Tibial artery (tissue), 4 donors: ENCODE results near the gene NUP210L.

Source experiments
- DNase-seq, 2 donors: peaks; one replicate each; pipeline ENCODE4 v3.0.0-alpha.2; 2019
- H3K27ac ChIP-seq, 2 donors: fragments of 200-600 bp; sonication (generic) in 1 of 2; 1 replicate in 1 of 2; 2 replicates in 1 of 2; pipeline ENCODE4 v1.5.1; 2018 to 2019; ENCODE audit warnings: mild to moderate bottlenecking in 1 of 2
- H3K27me3 ChIP-seq, 2 donors: fragments of 200-600 bp; sonication (generic) in 1 of 2; one replicate each; pipeline versions ENCODE4 v1.5.1 to v1.6.0; 2016 to 2019
- H3K36me3 ChIP-seq, 3 donors: fragments of 200-600 bp; sonication (generic) in 2 of 3; one replicate each; pipeline ENCODE4 v1.5.1; 2016 to 2019; ENCODE audit warnings: mild to moderate bottlenecking in 2 of 3
- H3K4me1 ChIP-seq, 4 donors: fragments of 200-600 bp; sonication (generic) in 2 of 4; 1 replicate in 3 of 4; 2 replicates in 1 of 4; pipeline ENCODE4 v1.5.1; 2016 to 2019
- H3K4me3 ChIP-seq, 2 donors: fragments of 200-600 bp; sonication (generic) in 1 of 2; 1 replicate in 1 of 2; 2 replicates in 1 of 2; pipeline ENCODE4 v1.5.1; 2018 to 2019; ENCODE audit warnings: mild to moderate bottlenecking in 2 of 2
- H3K9me3 ChIP-seq, 3 donors: fragments of 200-600 bp; sonication (generic) in 1 of 3; one replicate each; pipeline ENCODE4 v1.5.1; 2016 to 2019
- CTCF ChIP-seq, 2 experiments: fragments of 200-600 bp in 1 of 2; fragments of 450-650 bp in 1 of 2; IDR thresholded peaks; one replicate each; pipeline ENCODE4 v1.5.1; 2017 to 2019; ENCODE audit warnings: antibody characterized with exemption in 2 of 2, mild to moderate bottlenecking in 1 of 2, moderate library complexity in 1 of 2
- intact Hi-C: fragments of 100-400 bp; cut with DNase I; formaldehyde crosslinking; loops from one replicate; pipeline ENCODE4 v1.15.0; 2023; ENCODE audit warnings: low total_unique reads

Gene NUP210L

GRCh38 chr1:153945795-153946621 is 208.9 kb downstream of the NUP210L start:
- peak; percentile 87 to 95 for DNase-seq
- peaks cover 0 to 31% (median 15%) of the 10 kb centered on the region in 4 donors for H3K4me1 ChIP-seq
- H3K27ac ChIP-seq: peak overlapping the region; percentile 94 to 98
- intact Hi-C loops: loop anchor here (2.0 to 10.0 kb wide), 3 partner anchors 41 to 271 kb away; partner anchors contain the start of genes ILF2, NPR1 and RAB13
- peaks cover 39 to 68% (median 52%) of the 10 kb centered on the region in 3 donors for H3K36me3 ChIP-seq
- H3K27me3 ChIP-seq: no peaks in the 10 kb centered on the region
- TF ChIP-seq CTCF (IDR thresholded peaks at IDR 0.05): no peak
- H3K9me3 ChIP-seq: no peaks in the 10 kb centered on the region
- peak overlapping the region; percentile 87 to 93 for H3K4me3 ChIP-seq

GRCh38 chr1:153945131-153945794 is 209.6 kb downstream of the NUP210L start:
- Histone ChIP-seq H3K9me3 (no peaks in the 10 kb centered on the region), H3K27me3 (no peaks in the 10 kb centered on the region), H3K36me3 (peaks cover 39 to 68% (median 52%) of the 10 kb centered on the region in 3 donors), H3K27ac (peak overlapping the region; percentile 94 to 98), H3K4me1 (peaks cover 0 to 31% (median 15%) of the 10 kb centered on the region in 4 donors), H3K4me3 (peak overlapping the region; percentile 87 to 93)
- TF ChIP-seq CTCF (IDR thresholded peaks at IDR 0.05): no peak
- peak; percentile 63 to 86 for DNase-seq
- intact Hi-C loops: loop anchor here (5.0 to 10.0 kb wide), 2 partner anchors 42 to 270 kb away; partner anchors contain the start of genes ILF2, NPR1 and RAB13

GRCh38 chr1:153944827-153945117 is 210.1 kb downstream of the NUP210L start:
- Histone ChIP-seq H3K9me3 (no peaks in the 10 kb centered on the region), H3K4me1 (peaks cover 0 to 31% (median 15%) of the 10 kb centered on the region in 4 donors), H3K27ac (peak overlapping the region; percentile 94 to 98), H3K36me3 (peaks cover 40 to 68% (median 52%) of the 10 kb centered on the region in 3 donors), H3K4me3 (peak overlapping the region; percentile 87 to 93), H3K27me3 (no peaks in the 10 kb centered on the region)
- TF ChIP-seq CTCF (IDR thresholded peaks at IDR 0.05): no peak
- no peak for DNase-seq
- intact Hi-C loops: loop anchor here (5.0 to 10.0 kb wide), 2 partner anchors 43 to 270 kb away; partner anchors contain the start of genes ILF2, NPR1 and RAB13

DNA sequence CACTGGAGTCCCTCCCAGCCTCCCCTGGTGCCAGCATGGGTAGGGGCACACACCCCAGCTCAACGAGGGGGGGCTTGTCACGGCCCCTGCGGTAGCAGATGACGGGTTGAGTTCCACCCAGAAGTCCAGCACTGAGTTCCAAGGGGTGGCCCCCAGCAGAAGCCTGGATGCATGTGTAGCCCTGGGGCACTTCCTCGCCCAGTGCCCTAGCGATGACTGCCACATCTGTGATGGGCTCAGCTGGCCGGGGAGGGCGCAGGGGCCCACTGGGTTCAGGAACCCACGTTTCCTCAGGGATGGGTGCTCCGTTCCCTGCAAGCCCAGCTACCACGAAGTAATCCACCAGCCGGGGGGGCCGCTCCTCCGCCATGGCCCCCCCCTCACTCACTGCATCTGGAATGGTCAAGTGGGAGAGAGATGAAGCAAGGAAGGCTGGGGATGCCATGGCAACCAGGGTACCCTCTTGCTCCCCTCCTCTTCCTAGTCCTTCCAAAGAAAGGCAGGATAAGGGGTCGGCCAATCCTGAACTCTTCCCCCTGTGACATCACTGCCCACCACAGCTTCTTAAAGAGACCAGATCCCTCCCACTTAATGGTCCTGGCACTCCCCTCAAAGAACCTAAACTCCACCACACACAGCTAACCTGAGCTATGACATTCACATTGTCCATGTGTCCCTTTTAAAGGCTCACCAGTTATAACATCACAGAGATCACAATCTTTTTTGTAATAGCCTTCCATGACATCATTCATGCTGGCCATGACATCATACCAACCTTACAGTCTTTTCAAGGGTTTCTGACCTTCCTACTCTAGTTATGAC is 210.7 kb downstream of the NUP210L start:
- Histone ChIP-seq H3K4me1 (peaks cover 0 to 31% (median 15%) of the 10 kb centered on the region in 4 donors), H3K27ac (peak overlapping the region; percentile 94 to 98), H3K27me3 (no peaks in the 10 kb centered on the region), H3K4me3 (peak overlapping the region in 1 of 2 donors; percentile 93), H3K36me3 (peaks cover 43 to 68% (median 52%) of the 10 kb centered on the region in 3 donors), H3K9me3 (no peaks in the 10 kb centered on the region)
- DNase-seq: no peak
- no peak for TF ChIP-seq CTCF (IDR thresholded peaks at IDR 0.05)
- intact Hi-C loops: loop anchor here (10.0 kb wide), 1 partner anchor 269 kb away; the partner anchor contains the start of genes ILF2 and NPR1
